ENCODE data around the gene ACR. TPM values are rescaled to one million over a fixed set of nuclear protein-coding genes. Genes with fewer than 3 reads are reported as not detected.
"Not testable (repeated sequence)": the region's sequence is repeated elsewhere in the genome, so short reads cannot be mapped to it uniquely, and the experiment has no call there.

ACR gene
- total and polyA plus RNA-seq, 10 of the 15 experiments (the other 5 are each of a cell fraction or from before 2014, with no cell fraction given) = not detected

DNA sequence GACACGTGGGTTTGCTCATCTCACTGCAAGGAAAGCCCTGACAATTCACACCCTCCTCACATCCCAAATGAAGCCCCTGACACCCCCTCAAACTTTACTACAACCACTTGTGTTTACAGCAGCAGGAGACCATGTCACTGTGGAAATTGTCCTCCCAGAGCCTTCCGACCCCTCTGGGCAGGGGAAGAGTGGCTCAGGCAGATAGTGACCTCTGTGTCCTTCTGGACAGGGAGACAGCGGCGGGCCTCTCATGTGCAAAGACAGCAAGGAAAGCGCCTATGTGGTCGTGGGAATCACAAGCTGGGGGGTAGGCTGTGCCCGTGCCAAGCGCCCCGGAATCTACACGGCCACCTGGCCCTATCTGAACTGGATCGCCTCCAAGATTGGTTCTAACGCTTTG, 6.4 kb downstream of the ACR start:
- intact Hi-C loops (cut with micrococcal nuclease; ENCODE audit: unreplicated experiment); H2AFZ ChIP-seq (ENCODE audit: control insufficient read depth, low read depth, low read length); BruUV-seq (replicated peaks); H3K27ac ChIP-seq (ENCODE audit: control insufficient read depth, insufficient read depth); H3K4me1 ChIP-seq (ENCODE audit: control insufficient read depth, insufficient read depth, low read length); SMC1A ChIA-PET (ENCODE audit: uncharacterized antibody, unreplicated experiment); CTCF ChIA-PET; H3K27me3 ChIP-seq (replicated peaks in 1 of 2; ENCODE audit: control insufficient read depth in 2 of 2, insufficient read depth in 2 of 2, low read length in 1 of 2); POLR2A ChIA-PET; in situ Hi-C loops (cut with MboI); H3K4me2 ChIP-seq (ENCODE audit: control insufficient read depth, insufficient read depth); H3K4me3 ChIP-seq; ATAC-seq; H3K79me2 ChIP-seq (ENCODE audit: control insufficient read depth, insufficient read depth, low read length); FAIRE-seq; H4K20me1 ChIP-seq (ENCODE audit: control insufficient read depth, insufficient read depth); H3K36me3 ChIP-seq (ENCODE audit: control insufficient read depth in 2 of 2, insufficient read depth in 2 of 2, low read length in 1 of 2); H3K9me3 ChIP-seq (replicated peaks; ENCODE audit: control insufficient read depth, insufficient read depth, low read length); RAD21 ChIA-PET (ENCODE audit: unreplicated experiment); DNase-seq (ENCODE audit: low read depth, low spot score); H3K9ac ChIP-seq (ENCODE audit: control insufficient read depth, insufficient read depth, low read length): not testable (repeated sequence)
- WGBS (ENCODE audit: insufficient coverage, insufficient replicate concordance, low lambda C conversion rate, missing lambda C conversion rate) = 27% methylated on average over 6 of the region's 12 CpGs

DNA sequence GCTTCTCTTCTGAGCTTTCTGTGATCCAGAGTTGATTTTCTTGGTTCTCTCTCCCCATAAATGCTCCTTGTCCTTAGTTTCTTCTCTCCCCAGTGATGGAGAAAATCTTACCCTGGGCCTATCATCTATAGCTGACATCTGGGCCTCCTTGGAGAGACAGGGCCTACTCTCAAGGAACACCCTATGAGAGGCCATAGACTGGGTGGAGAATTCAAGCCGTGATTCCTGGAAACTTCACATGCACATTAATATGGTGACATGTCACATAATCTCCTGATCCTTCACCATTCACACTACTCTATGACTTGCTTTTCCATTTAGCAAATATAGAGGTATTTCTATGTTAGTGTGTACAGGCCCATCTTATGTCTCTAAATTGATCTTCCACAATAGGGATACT, 9.5 kb downstream of the ACR start:
- H3K36me3 ChIP-seq (ENCODE audit: control insufficient read depth in 2 of 2, insufficient read depth in 2 of 2, low read length in 1 of 2); H2AFZ ChIP-seq (ENCODE audit: control insufficient read depth, low read depth, low read length); SMC1A ChIA-PET (ENCODE audit: uncharacterized antibody, unreplicated experiment); H3K9ac ChIP-seq (ENCODE audit: control insufficient read depth, insufficient read depth, low read length); FAIRE-seq; RAD21 ChIA-PET (ENCODE audit: unreplicated experiment); BruUV-seq (replicated peaks); intact Hi-C loops (cut with micrococcal nuclease; ENCODE audit: unreplicated experiment); H3K9me3 ChIP-seq (replicated peaks; ENCODE audit: control insufficient read depth, insufficient read depth, low read length); H3K27me3 ChIP-seq (replicated peaks in 1 of 2; ENCODE audit: control insufficient read depth in 2 of 2, insufficient read depth in 2 of 2, low read length in 1 of 2); H3K4me1 ChIP-seq (ENCODE audit: control insufficient read depth, insufficient read depth, low read length); CTCF ChIA-PET; POLR2A ChIA-PET; in situ Hi-C loops (cut with MboI); H3K4me3 ChIP-seq; H3K4me2 ChIP-seq (ENCODE audit: control insufficient read depth, insufficient read depth); ATAC-seq; H3K79me2 ChIP-seq (ENCODE audit: control insufficient read depth, insufficient read depth, low read length); H4K20me1 ChIP-seq (ENCODE audit: control insufficient read depth, insufficient read depth); H3K27ac ChIP-seq (ENCODE audit: control insufficient read depth, insufficient read depth); DNase-seq (ENCODE audit: low read depth, low spot score): not testable (repeated sequence)
- WGBS (ENCODE audit: insufficient coverage, insufficient replicate concordance, low lambda C conversion rate, missing lambda C conversion rate) = 36% methylated on average over 1 of the region's 1 CpG

DNA sequence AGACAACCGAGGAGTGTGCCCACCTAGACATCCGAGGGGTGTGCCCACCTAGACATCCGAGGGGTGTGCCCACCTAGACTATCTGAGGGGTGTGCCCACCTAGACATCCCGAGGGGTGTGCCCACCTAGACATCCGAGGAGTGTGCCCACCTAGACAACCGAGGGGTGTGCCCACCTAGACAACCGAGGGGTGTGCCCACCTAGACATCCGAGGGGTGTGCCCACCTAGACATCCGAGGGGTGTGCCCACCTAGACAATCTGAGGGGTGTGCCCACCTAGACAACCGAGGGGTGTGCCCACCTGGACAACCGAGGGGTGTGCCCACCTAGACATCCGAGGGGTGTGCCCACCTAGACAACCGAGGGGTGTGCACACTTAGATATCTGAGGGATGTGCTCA, 10.6 kb downstream of the ACR start:
- RAD21 ChIA-PET (ENCODE audit: unreplicated experiment); H3K9ac ChIP-seq (ENCODE audit: control insufficient read depth, insufficient read depth, low read length): not testable (repeated sequence)
- WGBS (ENCODE audit: insufficient coverage, insufficient replicate concordance, low lambda C conversion rate, missing lambda C conversion rate) = 22% methylated on average over 10 of the region's 13 CpGs

DNA sequence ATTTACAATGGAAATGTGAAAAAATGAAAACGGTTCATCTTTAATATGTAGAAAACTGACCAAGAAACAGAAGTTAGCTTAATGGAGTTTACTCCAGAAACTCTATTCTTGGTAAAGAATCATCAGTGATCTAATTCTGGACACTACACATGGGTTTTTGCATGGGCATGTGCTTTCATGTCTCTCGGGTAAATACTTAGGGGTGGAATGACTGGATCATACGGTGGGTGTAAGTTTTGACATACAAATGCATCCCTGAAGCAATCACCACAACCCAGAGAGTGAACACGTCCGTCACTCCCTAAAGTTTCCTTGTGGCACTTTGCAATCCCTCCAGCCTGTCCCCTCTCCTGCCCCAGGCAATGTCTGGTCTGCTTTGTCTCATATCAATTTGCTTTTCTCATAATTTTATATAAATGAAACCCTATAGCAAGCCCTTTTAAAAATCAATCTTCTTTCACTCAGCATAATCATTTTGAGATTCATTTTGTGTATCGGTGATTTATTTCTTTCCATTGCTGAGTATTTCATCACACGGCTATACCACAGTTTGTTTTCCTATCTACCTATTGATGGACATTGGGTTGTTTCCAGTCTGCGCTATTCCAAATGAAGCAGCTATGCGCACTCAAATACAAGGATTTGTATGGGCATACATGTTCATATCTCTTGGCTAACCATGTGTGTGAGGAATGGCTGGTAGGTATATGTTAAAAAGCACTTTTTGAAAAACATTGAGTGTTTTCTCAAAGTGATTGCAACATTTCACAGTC, 11.5 kb downstream of the ACR start:
- WGBS (ENCODE audit: insufficient coverage, insufficient replicate concordance, low lambda C conversion rate, missing lambda C conversion rate) = 43% methylated on average over 9 of the region's 9 CpGs
- H3K4me2 ChIP-seq (ENCODE audit: control insufficient read depth, insufficient read depth); H3K4me3 ChIP-seq; H4K20me1 ChIP-seq (ENCODE audit: control insufficient read depth, insufficient read depth); POLR2A ChIA-PET; H3K36me3 ChIP-seq (ENCODE audit: control insufficient read depth in 2 of 2, insufficient read depth in 2 of 2, low read length in 1 of 2); H3K79me2 ChIP-seq (ENCODE audit: control insufficient read depth, insufficient read depth, low read length); H2AFZ ChIP-seq (ENCODE audit: control insufficient read depth, low read depth, low read length); DNase-seq (ENCODE audit: low read depth, low spot score); BruUV-seq (replicated peaks); in situ Hi-C loops (cut with MboI); H3K9me3 ChIP-seq (replicated peaks; ENCODE audit: control insufficient read depth, insufficient read depth, low read length); CTCF ChIA-PET; H3K27ac ChIP-seq (ENCODE audit: control insufficient read depth, insufficient read depth); ATAC-seq; intact Hi-C loops (cut with micrococcal nuclease; ENCODE audit: unreplicated experiment); FAIRE-seq; SMC1A ChIA-PET (ENCODE audit: uncharacterized antibody, unreplicated experiment); H3K4me1 ChIP-seq (ENCODE audit: control insufficient read depth, insufficient read depth, low read length); H3K9ac ChIP-seq (ENCODE audit: control insufficient read depth, insufficient read depth, low read length); H3K27me3 ChIP-seq (replicated peaks in 1 of 2; ENCODE audit: control insufficient read depth in 2 of 2, insufficient read depth in 2 of 2, low read length in 1 of 2); RAD21 ChIA-PET (ENCODE audit: unreplicated experiment): not testable (repeated sequence)

More for the DNA sequence above, 10.6 kb downstream of the ACR start:
- FAIRE-seq; POLR2A ChIA-PET; BruUV-seq (replicated peaks); H3K27me3 ChIP-seq (replicated peaks in 1 of 2; ENCODE audit: control insufficient read depth in 2 of 2, insufficient read depth in 2 of 2, low read length in 1 of 2); DNase-seq (ENCODE audit: low read depth, low spot score); intact Hi-C loops (cut with micrococcal nuclease; ENCODE audit: unreplicated experiment); H3K4me3 ChIP-seq; in situ Hi-C loops (cut with MboI); CTCF ChIA-PET; H3K4me2 ChIP-seq (ENCODE audit: control insufficient read depth, insufficient read depth); H3K27ac ChIP-seq (ENCODE audit: control insufficient read depth, insufficient read depth); H2AFZ ChIP-seq (ENCODE audit: control insufficient read depth, low read depth, low read length); H3K9me3 ChIP-seq (replicated peaks; ENCODE audit: control insufficient read depth, insufficient read depth, low read length); H3K4me1 ChIP-seq (ENCODE audit: control insufficient read depth, insufficient read depth, low read length); H3K79me2 ChIP-seq (ENCODE audit: control insufficient read depth, insufficient read depth, low read length); H4K20me1 ChIP-seq (ENCODE audit: control insufficient read depth, insufficient read depth); SMC1A ChIA-PET (ENCODE audit: uncharacterized antibody, unreplicated experiment); H3K36me3 ChIP-seq (ENCODE audit: control insufficient read depth in 2 of 2, insufficient read depth in 2 of 2, low read length in 1 of 2); ATAC-seq: not testable (repeated sequence)
